Stomach (tissue), 9 donors: ENCODE data around the gene IKBIP. TPM values are rescaled to one million over a fixed set of nuclear protein-coding genes. Genes with fewer than 3 reads are reported as not detected.

ENCODE experiments used
- DNase-seq, 2 donors: peaks; one replicate each; pipeline versions ENCODE4 v3.0.0 to v3.0.0-alpha.2; 2013 to 2019
- H3K27ac ChIP-seq, 5 donors: fragments of 200-600 bp in 4 of 5; sonication (generic) in 4 of 5; one replicate each; pipeline ENCODE4 v1.5.1; 2013 to 2019; ENCODE audit warnings: mild to moderate bottlenecking in 1 of 5, moderate library complexity in 1 of 5
- H3K27me3 ChIP-seq, 3 donors: fragments of 200-600 bp; sonication (generic); one replicate each; pipeline ENCODE4 v1.5.1; 2017 to 2019; ENCODE audit warnings: mixed run types in 1 of 3
- H3K36me3 ChIP-seq, 4 donors: fragments of 200-600 bp; sonication (generic); 1 replicate in 3 of 4; 2 replicates in 1 of 4; pipeline ENCODE4 v1.5.1; 2016 to 2019
- H3K4me1 ChIP-seq, 4 donors: fragments of 200-600 bp; sonication (generic); one replicate each; pipeline ENCODE4 v1.5.1; 2016 to 2019
- H3K4me3 ChIP-seq, 4 donors: fragments of 200-600 bp; sonication (generic) in 3 of 4; one replicate each; pipeline ENCODE4 v1.5.1; 2016 to 2019; ENCODE audit warnings: mild to moderate bottlenecking in 1 of 4
- H3K9me3 ChIP-seq, 4 donors: fragments of 200-600 bp; sonication (generic); one replicate each; pipeline ENCODE4 v1.5.1; 2016 to 2019
- CTCF ChIP-seq, 7 experiments: fragments of 450-650 bp in 4 of 7; fragments of 200-600 bp in 3 of 7; sonication (generic) in 3 of 7; IDR thresholded peaks; one replicate each; pipeline ENCODE4 v1.5.1; 2016 to 2019; ENCODE audit warnings: antibody characterized with exemption in 7 of 7, control low read depth in 2 of 7, mild to moderate bottlenecking in 1 of 7
- EP300 ChIP-seq: sonication (generic); formaldehyde crosslinking; IDR thresholded peaks from one replicate; pipeline ENCODE4 v1.6.1; 2017; ENCODE audit warnings: antibody characterized with exemption
- POLR2A ChIP-seq, 4 donors: fragments of 450-650 bp; IDR thresholded peaks; one replicate each; pipeline ENCODE4 v1.6.1; 2016; ENCODE audit warnings: antibody characterized with exemption in 4 of 4, control low read depth in 2 of 4, mild to moderate bottlenecking in 1 of 4, moderate library complexity in 1 of 4
- POLR2AphosphoS5 ChIP-seq, 3 donors: sonication (generic); formaldehyde crosslinking; IDR thresholded peaks; one replicate each; pipeline ENCODE4 v1.6.1; 2016; ENCODE audit warnings: antibody characterized with exemption in 3 of 3
- WGBS, 5 donors: extraction: QIAGEN DNeasy Blood & Tissue Kit in 3 of 5; methylation state at CpG; one replicate each; pipeline versions ENCODE4 v1.1.5 to v1.1.7; 2013 to 2018; 5-methylcytosine and 5-hydroxymethylcytosine counted together
- intact Hi-C: fragments of 100-400 bp; cut with DNase I; formaldehyde crosslinking; loops from one replicate; pipeline ENCODE4 v1.15.1; 2023; ENCODE audit warnings: low total_unique reads
- polyA plus RNA-seq, 3 donors: library from polyadenylated mRNA; stranded (reverse); fragments of 200-250 nt; gene quantifications; one replicate each; pipeline ENCODE4 v1.2.3, GENCODE V29; 2013
- total RNA-seq, 5 donors: library from RNA; depleted of rRNA; stranded (reverse); fragments of >200 nt; gene quantifications; one replicate each; pipeline versions ENCODE4 v1.1.0 to v1.2.3, GENCODE V29; 2014 to 2016
- donor health status: healthy with polysubstance abuse.
- donor health status: Bipolar disorder and iron deficiency.
- donor health status: healthy.

IKBIP gene
- total and polyA plus RNA-seq, 8 donors = under 0.01 to 14.5 (median 5.4) TPM

- no peak for TF ChIP-seq CTCF (IDR thresholded peaks at IDR 0.05)
- DNase-seq = peak in 1 of 2 donors; percentile 14
- peaks cover 0 to 5% (median 2%) of the 10 kb centered on the region in 4 donors for H3K36me3 ChIP-seq
- no peaks in the 10 kb centered on the region for H3K27me3 ChIP-seq
- intact Hi-C loops = no loop called here
- H3K4me1 ChIP-seq = peaks cover under 1 to 21% (median 16%) of the 10 kb centered on the region in 4 donors
- H3K27ac ChIP-seq = no peak overlapping the region
- H3K4me3 ChIP-seq = no peak overlapping the region
- no peaks in the 10 kb centered on the region for H3K9me3 ChIP-seq
- WGBS, 5 donors = 75 to 77% (median 77%) methylated on average over 4 of the region's 4 CpGs
Observed at GRCh38 chr12:98591209-98591608, 53.4 kb downstream of the IKBIP start.

- 76 to 83% (median 79%) methylated on average over 5 of the region's 5 CpGs for WGBS, 5 donors
- no peak for DNase-seq
- Histone ChIP-seq H3K36me3 (no peaks in the 10 kb centered on the region), H3K27me3 (no peaks in the 10 kb centered on the region), H3K27ac (no peak overlapping the region), H3K9me3 (no peaks in the 10 kb centered on the region), H3K4me1 (no peaks in the 10 kb centered on the region), H3K4me3 (no peak overlapping the region)
- intact Hi-C loops = no loop called here
- TF ChIP-seq CTCF (IDR thresholded peaks at IDR 0.05) = no peak
- no peak for TF ChIP-seq POLR2AphosphoS5 (IDR thresholded peaks at IDR 0.05)
- no peak for TF ChIP-seq POLR2A (IDR thresholded peaks at IDR 0.05)
- no peak for TF ChIP-seq EP300
Observed at GRCh38 chr12:98587084-98587483, 57.5 kb downstream of the IKBIP start.

DNA sequence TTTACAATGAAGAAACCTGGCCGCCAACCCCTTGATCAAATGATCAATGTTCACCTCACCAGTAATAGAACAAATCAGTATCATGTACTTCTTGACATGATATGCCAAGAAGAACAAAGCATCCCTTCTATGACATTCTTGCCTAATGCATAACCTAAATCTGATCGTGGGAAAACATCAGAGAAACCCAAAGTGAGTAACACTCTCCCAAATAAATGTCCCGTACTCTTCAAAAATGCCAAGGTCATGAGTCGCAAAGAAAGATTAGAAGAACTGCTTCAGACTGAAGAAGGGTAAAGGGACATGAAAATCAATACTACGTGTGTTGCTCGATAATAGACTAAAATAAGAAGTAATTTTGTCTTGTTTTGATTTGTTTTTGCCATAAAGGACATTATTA is 62.5 kb downstream of the IKBIP start:
- no peaks in the 10 kb centered on the region for H3K36me3 ChIP-seq
- TF ChIP-seq POLR2A (IDR thresholded peaks at IDR 0.05) = no peak
- no peak for TF ChIP-seq EP300
- TF ChIP-seq CTCF (IDR thresholded peaks at IDR 0.05) = no peak
- no peak for TF ChIP-seq POLR2AphosphoS5 (IDR thresholded peaks at IDR 0.05)
- no peak overlapping the region for H3K4me3 ChIP-seq
- no peak for DNase-seq
- H3K27ac ChIP-seq = no peak overlapping the region
- intact Hi-C loops = no loop called here
- no peaks in the 10 kb centered on the region for H3K27me3 ChIP-seq
- WGBS, 5 donors = 80 to 87% (median 81%) methylated on average over 6 of the region's 6 CpGs
- no peaks in the 10 kb centered on the region for H3K4me1 ChIP-seq
- H3K9me3 ChIP-seq = no peaks in the 10 kb centered on the region

GRCh38 chr12:98581101-98581500 is 63.5 kb downstream of the IKBIP start:
- Histone ChIP-seq H3K4me1 (no peaks in the 10 kb centered on the region), H3K4me3 (no peak overlapping the region), H3K27ac (no peak overlapping the region), H3K27me3 (no peaks in the 10 kb centered on the region), H3K36me3 (no peaks in the 10 kb centered on the region), H3K9me3 (no peaks in the 10 kb centered on the region)
- intact Hi-C loops = no loop called here
- no peak for DNase-seq
- TF ChIP-seq CTCF (IDR thresholded peaks at IDR 0.05) = no peak
- no peak for TF ChIP-seq POLR2A (IDR thresholded peaks at IDR 0.05)
- TF ChIP-seq POLR2AphosphoS5 (IDR thresholded peaks at IDR 0.05) = no peak
- TF ChIP-seq EP300 = no peak
- WGBS, 5 donors = 83 to 92% (median 86%) methylated on average over 1 of the region's 1 CpG
